ENCODE data around the gene OR5K1.

OR5K1 gene

DNA sequence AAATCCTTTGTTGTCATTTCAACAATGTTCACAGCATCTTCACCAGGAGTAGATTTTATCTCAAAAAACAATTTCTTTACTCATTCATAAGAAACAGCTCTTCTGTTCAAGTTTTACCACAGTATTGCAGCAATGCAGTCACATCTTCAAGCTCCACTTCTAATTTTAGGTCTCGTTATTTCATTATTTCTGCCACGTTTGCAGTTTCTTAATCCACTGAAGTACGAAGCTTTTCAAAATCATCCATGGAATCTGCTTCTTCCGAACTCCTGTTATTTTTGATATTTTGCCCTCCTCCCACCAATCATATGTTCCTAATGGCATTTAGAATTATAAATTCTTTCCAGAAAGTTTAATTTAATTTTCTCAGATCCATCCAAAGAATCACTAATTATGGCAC, 12.6 kb upstream of the OR5K1 start:
- H3K4me1 ChIP-seq (ENCODE audit: insufficient read depth, insufficient read length): no peaks in the 10 kb centered on the region
- no peaks in the 10 kb centered on the region for H3K9me3 ChIP-seq (ENCODE audit: insufficient read depth, low read length)
- no peak overlapping the region for H3K9ac ChIP-seq (ENCODE audit: insufficient read length, low read depth)
- H3K36me3 ChIP-seq (ENCODE audit: insufficient read depth, insufficient read length, low read length): no peaks in the 10 kb centered on the region
- no peak for DNase-seq (ENCODE audit: low read depth, low spot score)
- H3K4me3 ChIP-seq (ENCODE audit: insufficient read length, low read depth): no peak overlapping the region
- H3K27me3 ChIP-seq (ENCODE audit: insufficient read depth, insufficient read length): no peaks in the 10 kb centered on the region
- TF ChIP-seq SUZ12 (IDR thresholded peaks at IDR 0.05; ENCODE audit: extremely low read depth, insufficient read depth, insufficient read length) (no peak), ZNF274 (IDR thresholded peaks at IDR 0.05; ENCODE audit: low read depth, low read length) (no peak), YY1 (IDR thresholded peaks at IDR 0.05; ENCODE audit: insufficient read depth, insufficient read length) (no peak)

DNA sequence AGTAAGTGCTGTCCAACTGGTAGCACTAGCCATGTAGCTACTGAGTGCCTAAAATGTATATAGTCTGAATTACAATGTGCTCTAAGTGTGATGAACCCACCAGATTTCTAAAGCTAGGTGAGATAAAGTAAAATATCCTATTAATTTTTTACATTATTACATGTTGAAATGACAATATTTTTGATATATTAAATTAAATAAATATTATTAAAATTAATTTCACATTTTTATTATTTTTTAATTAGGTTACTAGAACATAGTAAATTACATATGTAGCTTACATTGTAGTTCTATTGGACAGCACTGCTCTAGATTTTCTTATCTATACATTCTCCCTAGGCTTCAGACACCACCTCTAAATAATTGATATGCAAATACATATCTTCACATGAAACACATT, 9.2 kb upstream of the OR5K1 start:
- TF ChIP-seq YY1 (IDR thresholded peaks at IDR 0.05; ENCODE audit: insufficient read depth, insufficient read length): no peak
- TF ChIP-seq SUZ12 (IDR thresholded peaks at IDR 0.05; ENCODE audit: extremely low read depth, insufficient read depth, insufficient read length): no peak
- TF ChIP-seq ZNF274 (IDR thresholded peaks at IDR 0.05; ENCODE audit: low read depth, low read length): no peak
- Histone ChIP-seq H3K36me3 (ENCODE audit: insufficient read depth, insufficient read length, low read length) (no peaks in the 10 kb centered on the region), H3K27me3 (ENCODE audit: insufficient read depth, insufficient read length) (no peaks in the 10 kb centered on the region), H3K4me1 (ENCODE audit: insufficient read depth, insufficient read length) (no peaks in the 10 kb centered on the region), H3K9ac (ENCODE audit: insufficient read length, low read depth) (no peak overlapping the region), H3K9me3 (ENCODE audit: insufficient read depth, low read length) (no peaks in the 10 kb centered on the region), H3K4me3 (ENCODE audit: insufficient read length, low read depth) (no peak overlapping the region)
- DNase-seq (ENCODE audit: low read depth, low spot score): no peak

DNA sequence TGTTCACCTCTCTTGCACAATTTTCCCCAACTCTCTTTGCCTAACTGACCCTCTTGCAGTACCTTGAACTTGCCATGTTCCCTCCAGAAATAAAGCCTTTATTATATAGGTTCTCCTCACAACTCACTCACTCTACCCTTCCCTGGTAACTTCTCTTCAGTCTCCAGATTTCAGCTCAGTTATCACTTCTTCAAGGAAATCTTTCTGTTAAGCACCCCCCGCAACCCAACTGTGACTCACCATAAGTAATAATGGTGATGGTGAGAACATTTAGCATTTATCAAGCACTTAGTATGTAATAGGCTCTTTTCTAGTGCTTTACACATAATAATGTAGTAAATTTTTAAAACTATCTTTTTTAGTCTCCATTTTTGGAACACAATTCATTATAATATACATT, 8.1 kb upstream of the OR5K1 start:
- Histone ChIP-seq H3K9me3 (ENCODE audit: insufficient read depth, low read length) (no peaks in the 10 kb centered on the region), H3K4me3 (ENCODE audit: insufficient read length, low read depth) (no peak overlapping the region), H3K4me1 (ENCODE audit: insufficient read depth, insufficient read length) (no peaks in the 10 kb centered on the region), H3K9ac (ENCODE audit: insufficient read length, low read depth) (no peak overlapping the region), H3K36me3 (ENCODE audit: insufficient read depth, insufficient read length, low read length) (no peaks in the 10 kb centered on the region), H3K27me3 (ENCODE audit: insufficient read depth, insufficient read length) (no peaks in the 10 kb centered on the region)
- TF ChIP-seq YY1 (IDR thresholded peaks at IDR 0.05; ENCODE audit: insufficient read depth, insufficient read length) (no peak), ZNF274 (IDR thresholded peaks at IDR 0.05; ENCODE audit: low read depth, low read length) (no peak), SUZ12 (IDR thresholded peaks at IDR 0.05; ENCODE audit: extremely low read depth, insufficient read depth, insufficient read length) (no peak)
- DNase-seq (ENCODE audit: low read depth, low spot score): no peak

DNA sequence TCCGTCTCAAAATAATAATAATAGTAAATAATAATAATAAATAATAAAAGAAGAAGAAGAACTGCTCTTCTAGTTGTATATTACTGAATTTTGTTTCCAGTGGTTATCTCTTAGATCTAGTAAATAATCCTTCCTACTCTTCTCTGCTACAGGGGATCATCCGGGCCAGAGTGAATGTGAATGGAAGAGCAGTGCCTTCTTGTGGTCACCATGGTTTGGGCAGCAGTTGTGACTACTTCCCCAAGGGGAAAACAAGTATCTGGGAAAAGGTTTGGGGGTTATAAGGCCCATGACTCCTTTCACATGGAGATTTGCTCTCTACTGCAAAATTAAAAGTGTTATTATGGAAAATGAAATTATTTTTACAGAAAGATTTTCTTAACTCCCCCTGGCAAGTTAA, 5.5 kb upstream of the OR5K1 start:
- Histone ChIP-seq H3K27me3 (ENCODE audit: insufficient read depth, insufficient read length) (no peaks in the 10 kb centered on the region), H3K9ac (ENCODE audit: insufficient read length, low read depth) (no peak overlapping the region), H3K4me3 (ENCODE audit: insufficient read length, low read depth) (no peak overlapping the region), H3K36me3 (ENCODE audit: insufficient read depth, insufficient read length, low read length) (no peaks in the 10 kb centered on the region), H3K9me3 (ENCODE audit: insufficient read depth, low read length) (no peaks in the 10 kb centered on the region), H3K4me1 (ENCODE audit: insufficient read depth, insufficient read length) (no peaks in the 10 kb centered on the region)
- DNase-seq (ENCODE audit: low read depth, low spot score): no peak
- TF ChIP-seq YY1 (IDR thresholded peaks at IDR 0.05; ENCODE audit: insufficient read depth, insufficient read length): no peak

DNA sequence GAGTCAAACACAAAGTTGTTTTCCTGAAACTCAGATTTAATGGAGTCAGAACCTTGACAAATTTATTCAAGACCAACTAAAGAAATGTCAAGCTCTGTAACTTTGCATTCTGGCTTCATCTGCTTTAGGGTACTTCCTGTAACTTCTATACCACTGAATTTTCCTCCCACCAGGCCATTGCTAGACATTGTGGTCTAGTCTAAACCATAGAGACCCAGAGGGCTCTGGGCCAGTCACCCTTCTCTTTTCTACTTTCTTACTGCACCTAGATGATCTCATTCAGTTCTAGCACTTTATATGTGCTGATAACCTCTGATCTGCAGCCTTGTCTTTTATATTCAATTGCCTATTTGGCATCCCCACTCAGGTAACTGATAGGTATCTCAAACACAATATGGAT, 2.8 kb upstream of the OR5K1 start:
- Histone ChIP-seq H3K36me3 (ENCODE audit: insufficient read depth, insufficient read length, low read length) (no peaks in the 10 kb centered on the region), H3K9ac (ENCODE audit: insufficient read length, low read depth) (no peak overlapping the region), H3K4me3 (ENCODE audit: insufficient read length, low read depth) (no peak overlapping the region), H3K9me3 (ENCODE audit: insufficient read depth, low read length) (no peaks in the 10 kb centered on the region), H3K4me1 (ENCODE audit: insufficient read depth, insufficient read length) (no peaks in the 10 kb centered on the region), H3K27me3 (ENCODE audit: insufficient read depth, insufficient read length) (no peaks in the 10 kb centered on the region)
- TF ChIP-seq ZNF274 (IDR thresholded peaks at IDR 0.05; ENCODE audit: low read depth, low read length) (no peak), SUZ12 (IDR thresholded peaks at IDR 0.05; ENCODE audit: extremely low read depth, insufficient read depth, insufficient read length) (no peak), YY1 (IDR thresholded peaks at IDR 0.05; ENCODE audit: insufficient read depth, insufficient read length) (no peak)
- no peak for DNase-seq (ENCODE audit: low read depth, low spot score)

DNA sequence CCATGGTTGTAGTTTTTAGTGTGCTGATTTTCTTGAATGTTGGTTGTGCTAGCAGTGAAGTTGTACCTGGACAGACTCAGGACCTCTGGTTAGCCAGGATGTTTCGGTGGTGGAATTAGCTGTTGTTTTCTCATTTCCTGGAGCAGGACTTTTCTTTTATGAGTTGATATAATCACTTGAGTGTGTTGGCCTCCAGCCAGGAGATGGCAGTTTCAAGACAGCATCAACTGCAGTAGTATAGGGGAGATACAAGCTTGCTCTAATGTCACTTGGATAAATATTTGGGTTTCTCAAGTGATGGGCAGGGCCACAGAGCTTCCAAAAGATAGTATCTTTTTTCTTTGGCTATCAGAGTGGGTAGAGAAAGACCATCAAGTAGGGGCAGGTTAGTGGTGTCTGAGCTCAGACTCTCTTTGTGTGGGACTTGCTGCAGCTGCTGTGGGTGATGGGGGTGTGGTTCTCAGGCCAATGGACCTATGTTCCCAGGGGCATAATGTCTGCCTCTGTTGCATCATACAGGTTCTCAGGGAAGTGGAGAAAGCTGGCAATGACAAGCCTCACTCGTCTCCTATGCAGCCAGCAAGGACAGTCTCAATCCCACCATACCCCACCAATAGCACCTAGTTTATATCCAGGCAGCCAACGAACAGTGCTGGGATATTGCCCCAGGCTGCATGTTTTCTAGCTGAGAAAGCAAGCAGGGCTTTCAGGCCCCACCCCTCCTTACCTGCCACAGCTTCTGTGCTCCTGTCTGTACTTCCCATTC, 19.9 kb downstream of the OR5K1 start:
- Histone ChIP-seq H3K4me3 (ENCODE audit: insufficient read length, low read depth) (no peak overlapping the region), H3K4me1 (ENCODE audit: insufficient read depth, insufficient read length) (no peaks in the 10 kb centered on the region), H3K36me3 (ENCODE audit: insufficient read depth, insufficient read length, low read length) (no peaks in the 10 kb centered on the region), H3K9me3 (ENCODE audit: insufficient read depth, low read length) (no peaks in the 10 kb centered on the region), H3K9ac (ENCODE audit: insufficient read length, low read depth) (no peak overlapping the region), H3K27me3 (ENCODE audit: insufficient read depth, insufficient read length) (no peaks in the 10 kb centered on the region)
- no peak for DNase-seq (ENCODE audit: low read depth, low spot score)
- no peak for TF ChIP-seq ZNF274 (IDR thresholded peaks at IDR 0.05; ENCODE audit: low read depth, low read length)
- TF ChIP-seq SUZ12 (IDR thresholded peaks at IDR 0.05; ENCODE audit: extremely low read depth, insufficient read depth, insufficient read length): no peak
- TF ChIP-seq YY1 (IDR thresholded peaks at IDR 0.05; ENCODE audit: insufficient read depth, insufficient read length): no peak

DNA sequence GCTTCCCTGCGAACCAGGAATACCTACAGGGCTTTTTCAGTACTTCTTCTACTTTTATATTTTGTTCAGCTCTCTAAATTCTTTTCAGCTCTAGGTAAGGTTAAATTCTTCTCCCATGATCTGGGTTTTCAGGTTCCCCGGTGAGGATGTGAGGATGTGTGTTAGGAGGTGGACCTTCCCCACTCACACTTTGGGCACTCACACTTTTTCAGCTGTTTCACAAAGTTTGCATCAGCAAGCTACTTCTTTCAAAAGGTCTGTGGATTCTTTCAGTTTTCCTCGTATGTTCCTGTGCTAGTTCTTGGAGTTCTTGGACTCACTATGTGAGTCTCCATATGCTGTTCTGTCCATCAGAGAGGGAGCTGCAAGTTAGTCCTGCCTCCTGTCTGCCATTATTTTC, 20.6 kb downstream of the OR5K1 start:
- H3K27me3 ChIP-seq (ENCODE audit: insufficient read depth, insufficient read length): no peaks in the 10 kb centered on the region
- TF ChIP-seq YY1 (IDR thresholded peaks at IDR 0.05; ENCODE audit: insufficient read depth, insufficient read length) (no peak), ZNF274 (IDR thresholded peaks at IDR 0.05; ENCODE audit: low read depth, low read length) (no peak), SUZ12 (IDR thresholded peaks at IDR 0.05; ENCODE audit: extremely low read depth, insufficient read depth, insufficient read length) (no peak)
- DNase-seq (ENCODE audit: low read depth, low spot score): no peak
- no peak overlapping the region for H3K4me3 ChIP-seq (ENCODE audit: insufficient read length, low read depth)
- H3K9ac ChIP-seq (ENCODE audit: insufficient read length, low read depth): no peak overlapping the region
- no peaks in the 10 kb centered on the region for H3K36me3 ChIP-seq (ENCODE audit: insufficient read depth, insufficient read length, low read length)
- no peaks in the 10 kb centered on the region; the same call in 1 of the 2 replicates for H3K9me3 ChIP-seq (ENCODE audit: insufficient read depth, low read length)
- H3K4me1 ChIP-seq (ENCODE audit: insufficient read depth, insufficient read length): no peaks in the 10 kb centered on the region

All from NT2/D1 (cell line).